Activated CD4-positive, alpha-beta T cell treated with anti-CD3 and anti-CD28 coated beads, Interleukin-2, Interleukin-6, amounts not matched to agents 100 ng/mL and 50 ng/mL, durations not matched to agents 16 hours and 8 hours (primary cell): ENCODE measurements around the gene GTF2IRD1.
"Not testable (repeated sequence)": the region's sequence is repeated elsewhere in the genome, so short reads cannot be mapped to it uniquely, and the experiment has no call there.

Source experiments
- DNase-seq: peaks from one replicate; pipeline ENCODE4 v3.0.0-alpha.2; 2020

GTF2IRD1 gene

GRCh38 chr7:74495112-74496086, 41.7 kb downstream of the GTF2IRD1 start:
- DNase-seq, result no peak

GRCh38 chr7:74496272-74496671, 42.6 kb downstream of the GTF2IRD1 start:
- DNase-seq, result no peak

DNA sequence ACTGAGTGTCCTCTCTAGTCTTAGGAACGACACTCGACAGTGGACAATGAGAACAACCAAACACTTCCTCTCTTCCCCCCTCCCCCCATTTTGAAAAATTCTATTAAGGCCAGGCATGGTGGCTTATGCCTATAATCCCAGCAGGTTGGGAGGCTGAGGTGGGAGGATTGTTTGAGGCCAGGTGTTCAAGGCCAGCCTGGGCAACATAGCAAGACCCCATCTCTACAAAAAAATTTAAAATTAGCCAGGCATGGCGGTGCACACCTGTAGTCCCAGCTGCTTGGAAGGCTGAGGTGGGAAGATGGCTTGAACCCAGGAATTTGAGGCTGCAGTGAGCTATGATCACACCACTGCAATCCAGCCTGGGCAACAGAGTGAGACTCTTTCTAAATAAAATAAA, 43.1 kb downstream of the GTF2IRD1 start:
- not testable (repeated sequence) for DNase-seq

DNA sequence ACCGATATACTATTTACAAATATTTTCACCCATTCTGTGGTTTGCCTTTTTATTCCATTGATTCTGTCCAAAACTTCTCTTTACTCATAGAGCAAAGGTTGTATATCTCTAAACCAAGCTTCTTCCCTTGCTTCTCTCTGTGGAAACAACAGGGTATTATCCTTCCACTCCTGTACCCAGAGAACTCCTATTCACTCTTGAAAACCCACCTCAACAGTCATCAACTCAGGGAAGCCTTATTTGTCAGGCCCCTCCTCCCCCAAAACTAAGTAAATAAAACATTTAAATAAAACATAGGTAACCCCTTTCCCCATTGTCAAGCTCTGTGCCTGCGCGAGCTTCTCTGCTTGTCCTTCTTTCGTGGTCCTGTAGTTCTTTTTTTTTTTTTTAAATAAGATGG, 44.6 kb downstream of the GTF2IRD1 start:
- no peak for DNase-seq

GRCh38 chr7:74498996-74499834, 45.5 kb downstream of the GTF2IRD1 start:
- no peak for DNase-seq

DNA sequence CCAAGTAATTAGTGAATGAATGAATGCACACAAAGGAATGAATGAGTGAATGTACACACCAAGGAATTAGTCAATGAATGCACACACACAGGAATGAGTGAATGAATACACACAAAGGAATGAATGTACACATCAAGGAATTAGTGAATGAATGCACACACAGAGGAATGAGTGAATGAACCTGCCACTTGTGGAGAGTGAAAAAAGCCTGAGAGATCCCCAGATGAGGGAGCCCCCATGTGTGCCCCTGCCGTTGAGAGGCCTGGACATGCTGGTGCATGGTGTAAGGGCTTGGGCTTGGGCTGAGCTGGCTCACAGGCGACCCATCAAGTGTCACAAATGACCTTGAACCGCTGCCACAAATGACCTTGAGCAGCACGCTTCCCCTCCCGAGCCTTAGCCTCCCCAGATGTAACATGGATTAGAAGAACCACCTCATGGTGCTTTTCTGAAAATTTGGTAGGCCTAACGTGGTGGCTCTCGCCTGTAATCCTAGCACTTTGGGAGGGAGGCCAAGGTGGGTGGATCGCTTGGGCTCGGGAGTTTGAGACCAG, 46.2 kb downstream of the GTF2IRD1 start:
- DNase-seq, result no peak

GRCh38 chr7:74501298-74501697, 47.6 kb downstream of the GTF2IRD1 start:
- DNase-seq, result no peak

DNA sequence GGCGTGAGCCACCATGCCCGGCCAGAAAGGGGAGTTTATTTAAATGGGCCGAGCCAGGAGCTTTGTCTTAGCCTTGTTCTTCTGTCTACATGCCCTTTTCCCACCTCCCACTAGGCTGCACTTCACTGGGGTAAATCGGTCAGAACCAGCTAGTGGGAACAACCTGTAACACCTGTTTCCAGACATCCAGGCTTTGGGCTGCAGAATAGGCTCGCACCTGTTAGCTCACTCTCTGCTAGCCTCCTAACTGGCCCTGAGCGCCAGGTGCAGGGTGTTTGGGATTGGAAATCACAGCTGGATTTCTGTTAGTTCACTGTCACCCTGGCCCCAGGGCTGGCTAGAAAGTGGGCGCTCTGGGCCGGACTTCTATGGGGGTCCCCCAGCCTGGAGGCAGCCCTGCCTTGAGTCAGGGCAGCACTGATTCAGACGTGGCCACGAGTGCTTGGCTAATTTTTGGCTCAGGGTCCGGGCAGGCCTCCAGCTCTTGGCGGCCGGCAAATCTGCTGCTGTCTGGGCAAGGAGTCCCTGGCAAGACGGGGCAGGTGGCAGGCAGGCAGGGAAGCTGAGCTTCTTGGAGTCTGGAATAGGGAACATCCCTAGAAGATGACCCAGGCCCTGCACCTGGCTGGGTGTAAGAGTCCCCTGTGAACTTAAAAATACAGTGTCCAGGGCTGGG, 48.6 kb downstream of the GTF2IRD1 start:
- no peak for DNase-seq

DNA sequence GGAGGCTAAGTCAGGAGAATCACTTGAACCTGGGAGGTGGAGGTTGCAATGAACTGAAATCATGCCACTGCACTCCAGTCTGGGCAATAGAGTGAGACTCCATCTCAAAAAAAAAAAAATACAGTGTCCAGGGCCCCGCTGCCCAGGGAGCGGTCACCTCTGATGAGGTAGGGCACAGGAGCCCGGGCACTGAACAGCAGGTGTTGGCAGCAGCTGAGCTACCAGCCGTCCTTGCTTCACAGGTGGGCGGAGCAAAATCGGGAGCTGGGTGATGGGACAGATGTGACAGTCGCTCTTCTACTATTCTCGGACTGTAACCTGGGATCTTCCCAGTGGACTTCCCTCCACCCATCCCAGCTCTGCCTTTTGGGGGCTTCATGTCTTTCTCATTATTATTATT, 49.4 kb downstream of the GTF2IRD1 start:
- DNase-seq, result no peak

GRCh38 chr7:74503943-74504342, 50.2 kb downstream of the GTF2IRD1 start:
- DNase-seq, result no peak

GRCh38 chr7:74505471-74506324, 52.0 kb downstream of the GTF2IRD1 start:
- no peak for DNase-seq

GRCh38 chr7:74506325-74506724, 52.6 kb downstream of the GTF2IRD1 start:
- DNase-seq, result no peak

- DNase-seq, result no peak
These were observed 54.0 kb downstream of the GTF2IRD1 start for GRCh38 chr7:74507538-74508319.

- DNase-seq, result not testable (repeated sequence)
These were observed 55.7 kb downstream of the GTF2IRD1 start for GRCh38 chr7:74509453-74509852.

DNA sequence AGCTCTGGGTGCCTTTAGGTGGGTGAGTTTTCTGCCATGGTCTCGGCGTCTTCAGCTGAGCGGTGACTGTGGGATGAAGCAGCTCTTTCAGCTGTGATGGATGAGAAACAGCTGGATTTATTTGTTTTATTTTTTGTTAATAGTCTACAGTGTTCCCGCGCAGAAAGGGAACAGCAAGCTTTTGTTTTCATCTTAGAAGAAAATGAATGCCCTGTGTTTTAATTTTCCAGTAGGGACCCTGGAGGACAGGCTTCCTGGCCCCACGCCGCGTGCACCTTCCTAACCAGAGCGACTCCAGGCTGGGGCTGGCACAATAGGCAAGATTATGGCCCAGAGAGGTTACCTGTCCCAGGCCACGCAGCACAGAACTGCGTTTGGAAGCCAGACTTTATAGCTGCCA, 57.6 kb downstream of the GTF2IRD1 start:
- DNase-seq, result no peak

DNA sequence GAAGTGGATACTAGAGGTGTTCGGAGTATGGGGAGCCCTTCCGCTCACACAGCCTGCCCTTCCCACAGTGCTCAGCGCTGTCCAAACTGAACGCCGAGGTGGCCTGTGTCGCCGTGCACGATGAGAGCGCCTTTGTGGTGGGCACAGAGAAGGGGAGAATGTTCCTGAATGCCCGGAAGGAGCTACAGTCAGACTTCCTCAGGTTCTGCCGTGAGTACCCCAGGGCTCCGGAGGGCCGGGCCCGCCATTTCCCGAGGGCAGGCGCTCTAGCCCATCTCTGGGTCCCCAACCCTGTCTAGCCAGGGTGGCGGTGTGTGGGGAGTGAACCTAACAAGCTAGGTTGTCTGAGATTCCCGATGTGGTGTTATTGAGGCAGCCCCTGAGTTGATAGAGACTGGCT, 59.1 kb downstream of the GTF2IRD1 start:
- DNase-seq, result no peak

DNA sequence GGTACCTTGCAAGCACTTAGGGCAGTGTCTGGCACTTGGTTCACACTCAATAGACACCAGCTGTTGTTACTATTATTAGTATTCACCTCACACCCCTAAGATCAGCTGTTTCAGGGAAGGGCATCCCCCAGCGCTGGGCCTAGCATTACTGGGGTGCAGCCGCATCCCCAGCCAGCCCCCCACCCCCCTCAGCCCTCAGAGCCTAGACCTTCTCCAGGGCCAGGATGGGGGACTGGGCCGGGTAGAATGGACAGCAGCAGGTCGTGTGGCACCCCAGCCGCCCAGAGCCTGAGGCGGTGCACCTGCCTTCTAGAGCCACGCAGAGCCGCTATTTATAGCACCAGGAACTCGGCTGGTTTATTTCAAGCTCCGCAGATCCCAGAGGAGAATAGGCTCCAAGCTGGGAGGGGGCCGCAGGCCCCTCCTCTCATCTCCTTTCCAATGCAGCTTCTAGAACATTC, 60.5 kb downstream of the GTF2IRD1 start:
- no peak for DNase-seq

DNA sequence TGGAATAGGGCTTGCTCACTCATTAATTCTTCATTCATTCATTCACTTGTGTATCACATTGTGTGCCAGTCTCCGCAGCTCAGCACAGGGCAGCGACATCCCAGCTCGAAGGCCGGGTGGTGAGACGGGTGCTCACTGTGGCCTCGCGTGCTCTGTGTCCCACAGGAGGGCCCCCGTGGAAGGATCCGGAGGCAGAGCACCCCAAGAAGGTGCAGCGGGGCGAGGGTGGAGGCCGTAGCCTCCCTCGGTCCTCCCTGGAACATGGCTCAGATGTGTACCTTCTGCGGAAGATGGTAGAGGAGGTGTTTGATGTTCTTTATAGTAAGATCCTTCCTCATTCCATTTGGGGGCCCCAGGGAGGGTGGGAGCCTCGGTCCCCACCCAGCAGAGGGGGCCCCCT, 61.6 kb downstream of the GTF2IRD1 start:
- no peak for DNase-seq

DNA sequence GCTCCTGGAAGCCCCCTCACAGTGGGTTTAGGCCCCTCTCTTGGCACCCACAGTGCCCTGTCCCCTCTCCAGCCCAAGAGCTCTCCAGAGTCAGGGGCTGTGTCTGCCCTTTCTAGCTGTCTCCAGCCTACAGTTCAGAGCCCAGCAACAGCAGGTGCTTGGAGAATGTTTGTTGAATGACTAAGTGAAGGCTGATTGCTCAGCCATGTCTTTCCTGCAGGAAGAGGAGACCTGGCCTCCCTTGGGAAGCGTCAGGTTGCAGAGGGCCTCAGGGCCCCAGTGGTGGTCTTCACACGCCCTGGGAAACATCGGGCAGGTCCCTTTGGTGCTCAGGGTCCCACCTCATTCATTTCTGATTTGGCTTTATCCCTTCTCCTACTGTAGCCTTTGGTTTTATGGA, 62.5 kb downstream of the GTF2IRD1 start:
- no peak for DNase-seq

DNA sequence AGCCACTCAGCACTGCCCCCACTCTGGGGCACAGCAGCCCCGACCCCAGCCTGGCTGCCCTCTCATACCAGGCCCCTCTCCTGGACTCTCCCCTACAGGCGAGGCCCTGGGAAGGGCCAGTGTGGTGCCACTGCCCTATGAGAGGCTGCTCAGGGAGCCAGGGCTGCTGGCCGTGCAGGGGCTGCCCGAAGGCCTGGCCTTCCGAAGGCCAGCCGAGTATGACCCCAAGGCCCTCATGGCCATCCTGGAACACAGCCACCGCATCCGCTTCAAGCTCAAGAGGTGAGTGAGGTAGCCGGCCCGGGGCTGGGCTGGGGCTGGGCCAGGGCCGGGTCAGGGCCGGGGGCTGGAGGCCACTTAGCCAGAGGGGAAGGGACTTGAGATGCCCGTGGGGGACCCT, 64.3 kb downstream of the GTF2IRD1 start:
- DNase-seq, result no peak

- DNase-seq, result no peak
These were observed 64.9 kb downstream of the GTF2IRD1 start for GRCh38 chr7:74518654-74519053.
